Stimulated activated CD4-positive, alpha-beta T cell treated with anti-CD3 and anti-CD28 coated beads, Interleukin-2, amount 100 ng/mL, for 48 hours (primary cell): ENCODE measurements around the gene FOXK1.

Experiments
- DNase-seq, 2 donors: peaks; one replicate each; pipeline ENCODE4 v3.0.0-alpha.2; 2020

The FOXK1 gene

DNA sequence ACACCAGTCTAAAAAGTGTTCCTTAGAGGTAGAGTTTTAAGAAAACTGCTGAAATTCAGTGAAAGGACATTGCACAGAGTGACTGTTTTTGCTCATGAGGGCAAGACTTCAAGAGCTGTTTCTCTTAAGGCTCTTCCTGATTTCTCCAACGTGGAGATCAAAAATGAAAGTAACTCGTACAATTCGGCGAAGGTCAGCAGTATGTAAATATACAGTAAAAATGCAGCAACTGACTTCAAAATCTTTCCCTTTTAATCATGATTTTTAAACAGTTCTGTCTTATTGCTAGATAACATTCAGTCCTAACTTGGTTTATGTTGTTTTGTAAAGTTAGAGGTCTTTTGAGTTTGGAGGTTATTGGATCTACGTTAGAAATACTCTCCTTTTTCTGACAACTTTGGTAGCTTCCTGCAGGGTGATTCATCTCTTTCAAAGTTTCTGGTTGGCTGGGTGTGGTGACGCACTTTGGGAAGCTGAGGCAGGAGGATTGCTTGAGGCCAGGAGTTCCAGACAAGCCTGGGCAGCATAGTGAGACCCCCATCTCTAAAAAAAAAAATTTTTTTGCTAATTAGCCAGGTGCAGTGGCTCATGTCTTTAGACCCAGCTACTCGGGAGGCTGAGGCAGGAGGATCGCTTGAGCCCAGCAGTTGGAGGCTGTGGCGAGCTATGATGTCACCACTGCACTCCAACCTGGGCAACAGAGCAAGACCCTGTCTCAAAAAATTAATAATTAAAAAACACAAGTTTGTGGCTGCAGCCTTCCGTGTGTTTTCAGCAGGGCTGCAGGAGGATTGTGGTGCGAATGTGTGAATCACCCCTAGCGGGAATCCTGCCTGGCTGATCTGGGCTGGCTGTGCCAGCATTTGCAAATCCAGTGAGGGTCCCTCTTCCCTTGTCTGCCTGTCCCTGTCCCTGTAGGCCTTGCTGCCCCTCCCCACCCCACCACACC lies 64.2 kb downstream of the FOXK1 start:
- no peak for DNase-seq

DNA sequence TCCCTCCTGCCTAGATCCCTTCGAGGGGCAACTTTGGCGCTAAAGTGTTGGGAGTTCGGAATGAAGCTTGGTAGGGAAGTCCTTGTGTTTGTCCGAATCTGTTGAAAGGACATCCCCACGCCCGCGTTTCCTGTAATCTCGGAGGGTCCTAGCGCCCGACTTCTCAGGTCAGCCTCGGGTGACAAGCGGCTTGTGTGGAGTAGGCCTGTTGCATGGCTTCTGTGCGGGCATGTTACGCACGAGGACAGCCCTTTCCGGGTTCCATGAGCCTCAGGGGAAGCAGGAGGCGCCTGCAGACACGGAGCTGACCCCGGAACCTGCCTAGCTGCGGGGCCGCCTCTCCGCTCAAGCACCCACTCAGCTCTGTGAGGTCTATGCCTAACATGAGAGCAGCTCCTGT lies 64.9 kb downstream of the FOXK1 start:
- no peak for DNase-seq

DNA sequence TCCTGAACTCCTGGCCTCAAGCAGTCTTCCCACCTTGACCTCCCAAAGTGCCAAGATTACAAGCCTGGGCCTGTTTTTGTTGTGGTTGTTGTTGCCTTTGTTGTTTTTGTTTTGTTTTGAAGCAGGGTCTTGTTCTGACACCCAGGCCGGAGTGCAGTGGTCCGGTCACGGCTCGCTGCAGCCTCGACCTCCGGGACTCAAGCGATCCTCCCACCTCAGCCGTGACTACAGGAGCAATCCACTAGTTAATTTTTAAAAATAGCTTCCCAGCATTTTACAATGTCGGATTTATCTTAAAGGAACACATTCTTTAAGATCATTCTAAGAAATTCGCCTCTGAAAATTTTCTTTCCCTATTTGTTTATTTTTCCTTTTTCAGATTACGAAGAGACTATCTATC lies 65.7 kb downstream of the FOXK1 start:
- no peak for DNase-seq

DNA sequence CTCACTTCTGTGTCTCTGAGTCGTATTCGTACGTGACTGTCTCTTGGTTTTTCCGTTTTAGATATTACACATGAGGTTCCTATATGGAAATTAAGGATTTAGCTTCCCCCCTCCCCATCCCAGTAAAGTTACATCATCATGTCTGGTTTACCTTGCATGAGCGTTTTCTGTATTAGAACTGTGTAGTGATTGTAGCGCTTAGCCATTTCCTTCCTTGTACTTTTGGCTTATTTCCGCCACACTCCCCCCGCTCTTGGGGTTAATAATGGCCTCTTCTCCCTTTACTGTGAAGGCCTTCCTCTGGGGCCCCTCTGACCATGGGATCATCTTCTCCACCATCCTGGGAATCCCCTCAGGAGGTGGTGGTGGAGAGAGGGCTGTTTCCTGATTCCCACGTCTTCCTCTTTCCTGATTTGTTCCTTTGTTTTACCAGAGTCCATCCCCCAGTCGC lies 66.2 kb downstream of the FOXK1 start:
- DNase-seq: no peak

DNA sequence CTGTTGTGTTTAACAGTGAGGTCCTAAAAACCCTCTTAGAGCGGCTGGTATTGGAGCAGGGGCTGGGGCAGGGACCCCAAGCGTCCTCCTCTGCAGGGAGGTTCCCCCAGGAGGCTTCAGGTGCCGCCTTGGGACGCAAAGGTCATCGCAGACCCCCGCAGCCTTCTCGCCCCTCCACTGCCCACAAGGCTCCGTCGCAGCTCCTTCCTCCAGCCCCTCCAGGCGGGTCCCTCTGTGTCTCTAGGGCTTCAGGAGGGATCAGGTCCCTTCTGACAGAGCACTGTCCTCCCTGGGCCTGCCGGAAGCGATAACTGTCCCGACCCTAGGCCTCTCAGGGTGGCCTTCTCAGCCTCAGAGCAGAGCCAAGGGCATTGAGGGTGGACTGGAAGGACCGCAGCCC lies 67.3 kb downstream of the FOXK1 start:
- no peak for DNase-seq

DNA sequence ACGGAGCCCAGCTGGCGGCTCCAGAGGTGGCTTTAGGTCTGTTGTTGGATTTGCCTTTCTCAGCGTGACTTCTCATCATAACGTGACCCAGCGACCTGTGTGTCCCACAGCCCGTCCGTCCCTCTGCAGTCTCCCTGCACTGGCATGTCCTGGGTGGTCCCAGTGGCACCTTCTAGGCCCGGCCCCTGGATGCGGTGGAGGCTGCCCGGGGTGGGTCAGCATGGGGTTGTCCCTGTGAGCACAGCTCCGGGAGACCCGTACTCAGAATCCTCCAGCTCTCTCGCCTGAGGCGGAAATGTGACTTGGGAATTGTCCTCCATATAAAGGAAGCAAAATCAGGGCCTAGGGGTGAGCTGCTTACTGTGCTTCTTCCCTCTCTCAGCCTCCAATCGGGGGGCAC lies 67.7 kb downstream of the FOXK1 start:
- DNase-seq: no peak

DNA sequence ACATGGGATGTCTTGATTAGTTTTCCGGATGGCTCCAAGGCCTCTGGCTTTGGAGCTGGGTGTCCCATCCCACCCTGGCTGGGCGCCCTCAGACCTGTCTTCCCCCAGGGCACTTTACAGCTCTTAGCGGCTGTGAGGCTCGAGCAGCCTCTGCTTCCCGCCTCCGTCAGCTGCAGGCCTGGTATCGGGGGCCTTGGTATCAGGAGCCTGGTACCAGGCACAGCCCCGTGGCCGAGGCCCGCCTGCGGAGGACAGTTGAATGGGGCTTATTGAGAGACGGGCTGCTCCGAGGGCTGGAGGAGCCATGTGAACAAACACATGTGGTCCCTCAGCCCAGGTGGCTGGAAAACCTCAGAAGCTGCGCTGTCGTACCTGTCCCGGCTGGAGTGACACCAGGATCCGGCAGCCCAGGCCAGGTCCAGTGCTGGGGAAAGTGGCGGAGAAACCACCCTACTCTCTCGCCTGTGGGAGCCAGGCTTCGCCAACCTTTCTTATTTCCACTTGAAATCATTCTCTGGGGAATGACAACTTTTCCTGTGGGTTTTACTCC lies 69.4 kb downstream of the FOXK1 start:
- DNase-seq: no peak

DNA sequence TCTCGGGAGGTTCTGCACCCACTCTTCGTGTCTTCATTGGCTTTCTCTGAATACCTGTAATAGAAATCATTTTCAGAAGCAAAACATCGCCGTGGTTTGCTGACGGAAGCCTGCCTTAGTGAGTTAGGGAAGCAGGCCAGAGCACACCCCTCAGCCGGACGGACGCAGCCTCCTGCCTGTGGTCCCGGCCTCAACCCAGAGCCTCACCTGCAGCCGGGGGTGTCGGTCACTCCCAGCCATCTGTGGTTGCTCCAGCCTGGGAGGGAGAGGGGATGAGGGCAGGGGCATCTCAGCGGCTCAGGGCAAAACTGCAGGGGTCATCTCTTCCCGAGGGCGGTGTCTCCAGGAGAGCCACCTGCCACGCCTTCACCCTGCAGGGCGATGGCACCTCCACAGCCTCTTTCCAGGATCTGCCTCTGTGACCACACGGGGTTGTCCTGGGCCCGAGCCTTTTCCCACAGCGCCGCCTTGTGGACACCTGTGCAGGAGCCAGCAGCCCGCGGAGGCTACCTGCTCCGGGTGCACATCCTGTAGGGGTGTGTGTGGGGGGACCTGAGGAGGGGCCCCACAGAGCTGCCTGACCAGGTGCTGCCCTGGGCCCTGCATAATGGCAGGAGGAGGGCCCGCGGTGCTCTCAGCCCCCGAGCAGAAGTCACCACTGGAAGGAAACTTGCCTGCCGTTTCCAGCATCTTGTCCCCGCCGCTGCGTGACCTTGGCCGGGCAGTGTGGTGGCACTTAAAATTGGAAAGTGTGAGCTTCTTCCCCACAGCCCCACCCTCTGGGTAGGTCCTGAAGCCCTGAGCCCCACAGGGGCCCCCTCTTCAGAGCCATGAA lies 71.7 kb downstream of the FOXK1 start:
- peak; percentile 88 to 91 for DNase-seq

DNA sequence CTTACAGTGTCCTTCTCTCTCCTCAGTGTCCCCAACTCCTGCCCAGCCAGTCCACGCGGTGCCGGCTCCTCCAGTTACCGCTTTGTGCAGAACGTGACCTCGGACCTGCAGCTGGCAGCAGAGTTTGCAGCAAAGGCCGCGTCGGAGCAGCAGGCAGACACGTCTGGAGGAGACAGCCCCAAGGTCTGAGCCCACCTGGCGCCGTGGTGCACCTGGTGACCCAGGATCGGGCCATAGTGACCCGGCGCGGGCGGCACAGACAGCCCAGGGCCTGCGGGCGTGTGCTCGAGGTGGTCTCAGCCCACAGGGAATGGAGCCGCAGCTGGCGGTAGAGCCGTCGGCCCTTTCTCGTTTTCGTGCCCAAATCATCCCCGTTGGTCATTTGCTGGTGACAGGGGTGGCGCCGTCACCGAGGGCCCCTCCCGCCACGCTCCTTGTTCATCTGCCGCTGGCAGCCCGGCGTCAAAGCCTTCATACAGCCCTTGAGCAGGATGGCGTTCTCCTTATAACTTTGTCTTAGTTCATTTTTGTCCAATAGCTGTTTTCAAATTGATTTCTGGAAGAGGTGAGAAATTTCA lies 72.4 kb downstream of the FOXK1 start:
- no peak for DNase-seq

DNA sequence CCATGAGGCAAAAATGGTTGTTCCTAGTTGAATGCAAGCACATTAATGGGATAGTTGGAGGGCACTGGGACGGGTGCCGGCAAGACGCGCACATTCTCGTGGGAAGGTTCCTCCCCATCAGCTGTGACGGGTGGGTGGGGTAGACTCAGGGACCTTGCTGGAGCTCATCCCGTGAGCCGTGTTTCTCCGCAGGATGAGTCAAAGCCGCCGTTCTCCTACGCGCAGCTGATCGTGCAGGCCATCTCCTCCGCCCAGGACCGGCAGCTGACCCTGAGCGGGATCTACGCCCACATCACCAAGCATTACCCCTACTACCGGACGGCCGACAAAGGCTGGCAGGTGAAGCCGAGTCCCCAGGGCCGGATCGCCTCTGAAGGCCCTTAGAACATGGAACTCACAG lies 73.0 kb downstream of the FOXK1 start:
- no peak for DNase-seq

DNA sequence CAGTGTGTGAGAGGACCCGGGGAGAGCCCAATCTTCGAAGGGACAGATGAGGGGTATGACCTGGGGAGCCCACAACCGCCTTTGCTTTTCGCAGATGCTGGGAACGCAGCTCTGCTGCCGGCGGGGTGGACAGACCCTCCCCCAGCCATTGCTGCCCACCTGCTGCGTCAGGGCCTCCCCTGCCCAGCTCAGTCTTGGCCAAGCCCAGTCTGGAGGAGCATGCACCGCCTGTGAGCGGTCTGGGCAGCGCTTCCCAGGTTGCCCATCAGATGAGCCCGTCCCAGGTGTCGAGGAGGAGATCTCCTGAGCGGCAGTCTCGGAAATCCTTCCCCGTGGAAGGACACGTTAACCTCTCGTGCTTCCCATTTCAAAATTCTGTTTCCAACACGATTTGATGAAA lies 76.0 kb downstream of the FOXK1 start:
- DNase-seq: no peak

DNA sequence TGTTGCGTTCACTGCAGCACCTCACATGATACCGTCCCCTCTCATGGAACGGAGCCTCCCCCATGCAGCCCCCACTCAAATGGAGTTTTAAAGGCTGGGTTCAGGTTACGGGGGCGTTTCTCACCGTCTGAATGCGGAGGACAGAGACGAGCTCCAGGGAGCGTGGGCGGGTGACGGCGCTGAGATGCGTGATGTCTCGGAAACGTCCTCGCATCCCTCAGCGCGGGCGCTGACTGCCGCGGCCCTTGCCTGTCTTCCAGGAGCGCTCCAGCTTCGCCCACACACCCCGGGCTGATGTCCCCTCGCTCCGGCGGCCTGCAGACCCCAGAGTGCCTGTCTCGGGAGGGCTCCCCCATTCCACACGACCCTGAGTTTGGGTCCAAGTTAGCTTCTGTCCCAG lies 76.7 kb downstream of the FOXK1 start:
- no peak for DNase-seq

DNA sequence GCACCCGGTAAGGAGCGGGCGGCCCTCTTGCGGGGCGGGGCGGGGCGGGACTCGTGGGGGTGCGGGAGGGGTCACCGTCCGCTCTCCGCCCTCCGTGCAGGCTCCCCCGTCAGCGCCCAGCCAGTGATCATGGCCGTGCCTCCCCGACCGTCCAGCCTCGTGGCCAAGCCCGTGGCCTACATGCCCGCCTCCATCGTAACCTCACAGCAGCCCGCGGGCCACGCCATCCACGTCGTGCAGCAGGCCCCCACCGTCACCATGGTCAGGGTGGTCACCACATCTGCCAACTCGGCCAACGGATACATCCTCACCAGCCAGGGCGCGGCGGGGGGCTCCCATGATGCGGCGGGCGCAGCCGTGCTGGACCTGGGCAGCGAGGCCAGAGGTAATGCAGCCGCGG lies 77.1 kb downstream of the FOXK1 start:
- DNase-seq: no peak

DNA sequence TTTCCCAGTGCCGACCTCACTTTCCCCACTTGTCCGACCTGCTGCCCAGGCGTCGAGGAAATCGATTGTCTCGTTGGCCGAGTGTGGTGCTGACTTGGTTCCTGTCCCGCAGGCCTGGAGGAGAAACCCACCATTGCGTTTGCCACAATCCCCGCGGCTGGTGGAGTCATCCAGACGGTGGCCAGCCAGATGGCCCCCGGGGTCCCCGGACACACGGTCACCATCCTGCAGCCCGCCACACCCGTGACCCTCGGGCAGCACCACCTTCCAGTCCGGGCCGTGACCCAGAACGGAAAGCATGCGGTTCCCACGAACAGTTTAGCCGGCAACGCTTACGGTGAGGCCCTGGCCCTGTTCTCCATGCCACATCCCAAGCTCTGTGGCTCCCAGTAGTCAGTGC lies 78.9 kb downstream of the FOXK1 start:
- no peak for DNase-seq

DNA sequence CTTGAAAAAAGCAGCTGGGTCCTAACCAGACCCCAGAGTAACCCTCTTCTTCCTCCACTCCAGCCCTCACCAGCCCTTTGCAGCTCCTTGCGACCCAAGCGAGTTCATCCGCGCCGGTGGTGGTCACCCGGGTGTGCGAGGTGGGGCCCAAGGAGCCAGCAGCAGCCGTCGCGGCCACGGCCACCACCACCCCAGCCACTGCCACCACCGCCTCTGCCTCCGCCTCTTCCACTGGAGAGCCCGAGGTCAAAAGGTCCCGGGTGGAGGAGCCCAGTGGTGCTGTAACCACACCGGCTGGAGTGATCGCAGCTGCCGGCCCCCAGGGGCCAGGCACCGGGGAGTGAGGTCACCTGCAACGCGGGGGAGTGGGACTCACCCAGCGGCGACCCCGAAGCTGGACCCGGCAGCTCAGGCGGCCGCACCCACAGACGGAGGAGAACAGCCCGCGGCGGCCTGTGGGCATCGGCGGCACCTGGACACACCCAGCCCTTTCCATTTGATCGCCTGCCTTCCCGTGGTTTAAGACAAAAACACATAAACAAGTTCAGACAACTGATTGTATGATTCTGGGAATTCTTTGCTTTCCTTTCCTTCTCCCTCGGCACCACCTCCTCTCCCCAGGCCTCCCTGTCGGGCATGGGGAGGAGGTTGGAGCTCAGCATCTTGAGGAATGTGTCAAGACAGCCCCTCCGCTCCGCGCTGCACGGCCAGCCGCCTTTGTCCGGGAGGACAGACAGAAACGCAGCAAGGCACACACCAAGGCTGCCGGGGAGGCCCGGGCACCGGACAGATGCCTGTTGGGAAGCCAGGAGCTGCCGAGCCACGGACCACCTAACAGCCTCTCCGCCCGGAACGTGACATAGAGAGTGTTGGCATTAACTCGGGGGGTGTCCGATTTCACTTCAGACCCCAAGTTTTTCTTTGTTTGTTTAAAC lies 80.3 kb downstream of the FOXK1 start:
- DNase-seq: no peak

DNA sequence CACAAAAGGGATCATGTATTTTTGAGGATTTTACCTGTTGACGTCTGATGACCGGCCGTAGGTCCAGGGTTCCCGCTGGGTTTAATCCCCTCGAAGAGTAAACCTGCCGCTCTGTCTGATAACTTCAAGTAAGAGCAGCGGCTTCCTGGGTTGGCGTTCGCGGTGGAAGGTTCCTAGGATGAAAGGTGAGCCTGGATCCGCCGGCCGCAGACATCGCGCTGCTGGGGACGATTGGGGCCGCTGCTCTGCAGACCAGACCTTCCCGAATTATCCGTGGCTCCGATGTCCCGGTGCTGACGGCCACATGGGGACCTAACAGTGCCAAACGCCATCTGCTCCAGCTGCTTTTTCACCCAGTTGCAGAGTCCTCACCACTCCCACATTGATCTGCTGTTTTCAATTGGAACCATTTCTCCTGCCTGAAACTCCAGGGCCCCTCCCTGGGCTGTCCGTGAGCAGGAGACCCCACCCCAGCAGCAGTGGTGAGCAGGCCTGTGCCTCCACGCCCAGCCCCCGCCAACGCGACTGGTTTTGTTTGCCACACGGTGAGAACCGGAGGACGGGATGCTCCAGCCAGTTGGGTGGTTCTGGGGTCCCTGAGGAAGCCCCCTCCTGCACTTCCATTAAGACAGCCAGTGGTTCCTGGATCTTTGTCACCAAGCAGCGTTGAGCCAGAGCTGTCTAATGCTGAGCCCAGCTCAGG lies 81.1 kb downstream of the FOXK1 start:
- DNase-seq: no peak

DNA sequence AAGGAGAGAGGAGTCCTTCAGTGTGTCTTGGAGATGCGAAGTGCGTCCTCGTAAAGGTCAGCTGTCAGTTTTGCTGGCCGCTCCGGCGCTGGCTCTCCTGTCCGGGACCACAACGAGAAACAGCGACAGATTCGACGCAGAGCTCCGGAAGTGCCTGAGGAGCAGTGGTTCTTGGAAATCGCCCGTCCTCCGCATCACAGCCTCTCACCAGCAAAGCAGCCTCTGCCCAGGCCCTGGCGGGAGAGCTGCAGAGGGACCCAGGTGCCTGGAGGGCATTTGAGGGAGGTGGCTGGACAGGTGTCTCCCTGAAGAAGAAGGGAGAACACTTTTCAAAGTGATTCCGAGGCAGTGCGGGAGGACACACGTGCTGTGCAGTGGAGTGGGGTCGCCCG lies 81.7 kb downstream of the FOXK1 start:
- DNase-seq: no peak

DNA sequence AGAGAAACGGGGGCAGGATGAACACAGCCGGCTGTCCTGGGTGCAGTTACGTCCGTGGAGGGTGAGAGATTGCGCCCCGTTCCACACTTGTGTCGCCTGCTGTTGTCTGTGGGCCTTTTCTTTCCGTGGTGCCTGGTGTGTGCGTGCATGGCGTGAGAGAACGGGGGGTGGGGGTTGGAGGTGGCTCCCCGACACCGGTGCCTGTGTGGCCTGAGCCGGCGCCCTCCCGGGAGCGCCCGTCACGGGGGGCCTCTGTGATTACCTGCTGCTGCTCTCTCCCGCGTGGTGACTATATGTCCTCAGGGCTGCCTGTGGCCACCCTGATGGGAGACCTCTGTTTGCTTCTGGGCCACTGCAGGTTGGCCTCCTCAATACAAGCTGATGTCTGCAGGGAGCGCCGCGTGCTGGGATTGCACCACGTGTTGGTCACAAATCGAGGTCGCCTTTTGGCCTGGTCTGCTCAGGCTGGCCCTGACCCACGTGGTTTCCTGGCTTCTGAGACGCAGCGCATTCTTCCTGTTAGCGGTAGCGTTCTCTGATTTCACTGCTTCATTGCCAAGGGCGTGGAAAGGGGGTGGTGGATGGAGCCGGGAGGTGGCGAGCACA lies 82.4 kb downstream of the FOXK1 start:
- no peak for DNase-seq

DNA sequence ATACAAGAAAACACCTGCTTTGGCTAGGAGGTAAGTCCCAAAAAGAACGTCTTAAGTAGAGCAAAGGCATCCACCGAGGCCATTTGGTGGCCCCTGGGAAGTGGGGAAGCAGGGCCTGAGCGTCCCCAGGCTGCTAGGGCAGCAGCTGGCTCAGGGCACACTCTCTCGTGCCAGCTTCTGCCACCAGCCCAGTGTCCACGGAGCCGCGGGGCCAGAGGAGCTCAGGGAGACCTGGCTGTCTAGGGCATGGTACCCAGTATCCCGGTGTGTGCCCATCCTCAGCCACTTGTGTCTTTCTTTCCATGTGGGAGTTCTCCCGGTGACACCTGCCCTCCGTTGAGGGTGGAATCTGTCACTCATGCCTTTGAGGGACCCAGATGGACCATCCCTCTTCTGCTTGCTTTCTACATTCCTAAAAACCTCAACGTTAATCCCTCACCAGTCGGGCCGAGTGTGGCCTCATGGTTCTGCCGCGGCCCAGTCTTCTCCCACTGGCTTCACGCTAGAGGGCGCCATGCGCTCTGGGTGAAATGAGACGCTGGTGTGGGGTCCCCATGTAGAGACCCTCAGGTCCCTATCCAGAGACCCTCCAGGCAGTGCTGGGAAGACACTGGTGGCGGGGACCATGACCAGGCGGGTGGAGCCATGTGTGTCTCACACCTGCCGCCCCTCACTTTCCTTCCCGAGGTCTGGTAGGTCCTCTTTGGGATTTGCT lies 83.8 kb downstream of the FOXK1 start:
- DNase-seq: no peak
